K562 (cell line): ENCODE data around the gene SLC28A1. TPM values are rescaled to one million over a fixed set of nuclear protein-coding genes. Genes with fewer than 3 reads are reported as not detected.

Source experiments
- ATAC-seq: fragments of 200-7000 bp; cut with Tn5 transposase; 3 replicates; pipeline ENCODE4 v1.9.1; 2020; ENCODE audit warnings: moderate library complexity
- BruUV-seq: library from RNA; stranded (reverse); fragments of 400-500 nt; replicated peaks from 2 replicates; lab custom pipeline; 2021; lab: Mats Ljungman, UMichigan
- CTCF ChIA-PET: fragments of 300-600 bp; formaldehyde crosslinking; extraction: SDS; loops from one replicate; lab custom pipeline; 2021; ENCODE audit warnings: low intra/inter-chr PET ratio; lab: Yijun Ruan, JAX
- POLR2A ChIA-PET: fragments of 300-600, 350-650 bp; sonication (Branson Sonifier 250); formaldehyde crosslinking; extraction: SDS; loops from one replicate; lab custom pipeline; 2021; ENCODE audit warnings: antibody characterized with exemption, inconsistent platforms; lab: Yijun Ruan, JAX
- DNase-seq, 4 experiments: peaks; one replicate each; pipeline versions ENCODE4 v3.0.0 to v3.0.0-alpha.2; 2011 to 2018; ENCODE audit warnings: low spot score in 3 of 4, mixed read lengths in 3 of 4; ENCODE audit errors: extremely low read depth in 1 of 4
- FAIRE-seq: peaks from 2 replicates; lab custom pipeline; 2011; peaks lifted over from hg19 to GRCh38; lab: Jason Lieb, UNC
- H2AFZ ChIP-seq: 2 replicates; pipeline ENCODE4 v1.6.0; 2011; ENCODE audit warnings: low read depth, low read length, control low read depth, inconsistent platforms
- H3K27ac ChIP-seq: fragments of 200-600 bp; 3 replicates; pipeline ENCODE4 v1.8.0; 2011; ENCODE audit warnings: low read depth, mild to moderate bottlenecking, control low read depth, inconsistent platforms, low read length, moderate library complexity, mixed read lengths; ENCODE audit errors: extremely low read depth
- H3K27me3 ChIP-seq, 2 experiments: fragments of 300-600 bp in 1 of 2; 2 replicates in 1 of 2; 3 replicates in 1 of 2; pipeline versions ENCODE4 v1.6.0 to v1.8.0; 2011; ENCODE audit warnings: inconsistent platforms in 2 of 2, low read length in 2 of 2, mild to moderate bottlenecking in 1 of 2, mixed read lengths in 1 of 2, moderate library complexity in 1 of 2; ENCODE audit not compliant: control insufficient read depth in 2 of 2, insufficient read depth in 2 of 2
- H3K36me3 ChIP-seq: fragments of 300-600 bp; 3 replicates; pipeline ENCODE4 v1.8.0; 2011; ENCODE audit warnings: mild to moderate bottlenecking, low read length, inconsistent platforms; ENCODE audit not compliant: control insufficient read depth, insufficient read depth
- H3K4me1 ChIP-seq, 2 experiments: fragments of 200-600 bp in 1 of 2; replicated peaks in 1 of 2; 2 replicates in 1 of 2; 3 replicates in 1 of 2; pipeline versions ENCODE4 v1.5.1 to v1.8.0; 2011; ENCODE audit warnings: inconsistent platforms in 2 of 2, low read length in 2 of 2, mild to moderate bottlenecking in 1 of 2, mixed read lengths in 1 of 2, moderate library complexity in 1 of 2; ENCODE audit not compliant: control insufficient read depth in 2 of 2, insufficient read depth in 2 of 2
- H3K4me2 ChIP-seq: 2 replicates; pipeline ENCODE4 v1.6.1; 2011; ENCODE audit warnings: low read length, control low read depth, inconsistent platforms, mixed read lengths; ENCODE audit not compliant: insufficient read depth
- H3K4me3 ChIP-seq: fragments of 200-600 bp; sonication (generic), shearing (Covaris generic); 2 replicates; pipeline ENCODE4 v1.5.1; 2016; ENCODE audit warnings: control low read depth, inconsistent platforms
- H3K79me2 ChIP-seq: fragments of 200-600 bp; 3 replicates; pipeline ENCODE4 v1.8.0; 2011; ENCODE audit warnings: low read length, inconsistent platforms; ENCODE audit not compliant: control insufficient read depth, insufficient read depth
- H3K9ac ChIP-seq, 2 experiments: 2 replicates each; pipeline versions ENCODE4 v1.6.0 to v1.6.1; 2011; ENCODE audit warnings: low read depth in 2 of 2, low read length in 2 of 2, control low read depth in 1 of 2, inconsistent platforms in 1 of 2, mild to moderate bottlenecking in 1 of 2, mixed read lengths in 1 of 2; ENCODE audit not compliant: insufficient read depth in 1 of 2
- H3K9me1 ChIP-seq: one replicate; pipeline ENCODE4 v1.6.0; 2011; ENCODE audit warnings: inconsistent platforms, mild to moderate bottlenecking, low read length, moderate library complexity; ENCODE audit not compliant: control insufficient read depth, insufficient read depth
- H3K9me3 ChIP-seq: replicated peaks from 2 replicates; pipeline ENCODE4 v1.5.1; 2011; ENCODE audit warnings: low read depth, low read length, inconsistent platforms; ENCODE audit not compliant: control insufficient read depth, insufficient read depth
- H4K20me1 ChIP-seq: replicated peaks from 2 replicates; pipeline ENCODE4 v1.6.1; 2011; ENCODE audit warnings: low read length, inconsistent platforms, mixed read lengths; ENCODE audit not compliant: control insufficient read depth, insufficient read depth
- E2F8 ChIP-seq: fragments of 450-650 bp; IDR thresholded peaks from 2 replicates; pipeline ENCODE4 v1.7.1; 2018; ENCODE audit warnings: mild to moderate bottlenecking, low read depth; ENCODE audit not compliant: partially characterized antibody
- ZNF395 ChIP-seq: fragments of 200-800 bp; sonication (Bioruptor generic); IDR thresholded peaks from 2 replicates; pipeline ENCODE4 v1.6.1; 2017; ENCODE audit warnings: missing genetic modification characterization, missing compliant biosample characterization
- ZNF764 ChIP-seq: fragments of 250-450 bp; sonication (Bioruptor Pico); IDR thresholded peaks from 2 replicates; pipeline ENCODE4 v1.4.0; 2020; ENCODE audit warnings: low read depth, mild to moderate bottlenecking, moderate library complexity
- WGBS: fragments of 100-300 bp; shearing (Covaris generic); methylation state at CpG from one replicate; pipeline ENCODE4 v1.1.6; 2016; ENCODE audit warnings: low coverage, mixed read lengths; ENCODE audit not compliant: insufficient coverage; ENCODE audit errors: missing lambda C conversion rate; 5-methylcytosine and 5-hydroxymethylcytosine counted together
- in situ Hi-C: fragments of 300-500 bp; cut with MboI; formaldehyde crosslinking; loops from 4 replicates; pipeline ENCODE4 v1.15.0; 2018; ENCODE audit warnings: inconsistent platforms, mixed read lengths
- intact Hi-C: fragments of 100-400 bp; cut with micrococcal nuclease; formaldehyde crosslinking; loops from 2 replicates; pipeline ENCODE4 v1.14.2; 2022
- polyA plus RNA-seq, 8 experiments: library from polyadenylated mRNA; depleted of rRNA in 4 of 8; stranded (reverse) in 5 of 8; unstranded in 3 of 8; fragments of >200 nt; fragmentation: Nextera tagmentation in 2 of 8; fragmentation: Illumina TruSeq in 1 of 8; extraction: Ambion mirVana in 2 of 8; extraction: Trizol in 1 of 8; gene quantifications; 2 replicates each; pipeline versions ENCODE4 v1.2.1 to v1.2.3, GENCODE V29; 2011 to 2014; ENCODE audit warnings: inconsistent platforms in 1 of 8, missing spikeins in 1 of 8
- total RNA-seq, 7 experiments: library from RNA; depleted of rRNA in 6 of 7; stranded (reverse); fragments of >200 nt in 6 of 7; fragmentation: Illumina TruSeq in 2 of 7; extraction: Trizol in 2 of 7; gene quantifications; 2 replicates each; pipeline versions ENCODE4 v1.2.1 to v1.2.3, GENCODE V29; 2011 to 2021; ENCODE audit warnings: low replicate concordance in 1 of 7

Gene SLC28A1
- total and polyA plus RNA-seq, 9 of the 15 experiments (the other 6 are each of a cell fraction or from before 2014, with no cell fraction given) = 0.04 TPM; not detected in 8

GRCh38 chr15:84947947-84948830, 63.7 kb downstream of the SLC28A1 start (continued):
- TF ChIP-seq ZNF764 (CRISPR knock-in tag) = no peak

GRCh38 chr15:84949043-84949442, 64.6 kb downstream of the SLC28A1 start:
- Histone ChIP-seq H3K36me3 (no peaks in the 10 kb centered on the region), H3K27ac (peak overlapping the region; percentile 10; the same call in 1 of the 3 replicates), H3K4me1 (peaks cover 42 to 56% of the 10 kb centered on the region in 2 experiments), H3K9me1 (no peaks in the 10 kb centered on the region), H4K20me1 (no peaks in the 10 kb centered on the region), H3K4me3 (no peak overlapping the region), H2AFZ (peak overlapping the region; percentile 69; the same call in 1 of the 2 replicates), H3K9me3 (no peaks in the 10 kb centered on the region), H3K27me3 (no peaks in the 10 kb centered on the region), H3K9ac (no peak overlapping the region), H3K79me2 (no peaks in the 10 kb centered on the region), H3K4me2 (no peak overlapping the region; the same call in 1 of the 2 replicates)
- WGBS = 41% methylated on average over 2 of the region's 2 CpGs
- FAIRE-seq (no peak), ATAC-seq (no peak), DNase-seq (no peak)
- in situ Hi-C loops = no loop called here
- intact Hi-C loops = no loop called here
- BruUV-seq = no TSS peak
- TF ChIP-seq E2F8 (no peak), ZNF395 (CRISPR knock-in tag) (no peak)
- CTCF ChIA-PET = no interaction called here
- POLR2A ChIA-PET = interaction anchor here (1.1 to 1.9 kb wide), 5 partner anchors 9 to 32 kb away, joined by 3 to 7 read pairs (median 4); no protein-coding TSS in a partner anchor
